HG02763 (cell line): Measurements from ENCODE around the gene HDAC3.
A peak's percentile ranks its signal among the peaks of the same experiment; 100 is the strongest.

ENCODE experiments used
- ATAC-seq: cut with Tn5 transposase; IDR thresholded peaks from one replicate; pipeline ENCODE4 v1.9.1; 2021; ENCODE audit warnings: mild to moderate bottlenecking, moderate library complexity; ENCODE audit not compliant: unreplicated experiment

HDAC3 gene

GRCh38 chr5:141605523-141606277 lies 30.9 kb downstream of the HDAC3 start:
- peak; percentile 97 for ATAC-seq

DNA sequence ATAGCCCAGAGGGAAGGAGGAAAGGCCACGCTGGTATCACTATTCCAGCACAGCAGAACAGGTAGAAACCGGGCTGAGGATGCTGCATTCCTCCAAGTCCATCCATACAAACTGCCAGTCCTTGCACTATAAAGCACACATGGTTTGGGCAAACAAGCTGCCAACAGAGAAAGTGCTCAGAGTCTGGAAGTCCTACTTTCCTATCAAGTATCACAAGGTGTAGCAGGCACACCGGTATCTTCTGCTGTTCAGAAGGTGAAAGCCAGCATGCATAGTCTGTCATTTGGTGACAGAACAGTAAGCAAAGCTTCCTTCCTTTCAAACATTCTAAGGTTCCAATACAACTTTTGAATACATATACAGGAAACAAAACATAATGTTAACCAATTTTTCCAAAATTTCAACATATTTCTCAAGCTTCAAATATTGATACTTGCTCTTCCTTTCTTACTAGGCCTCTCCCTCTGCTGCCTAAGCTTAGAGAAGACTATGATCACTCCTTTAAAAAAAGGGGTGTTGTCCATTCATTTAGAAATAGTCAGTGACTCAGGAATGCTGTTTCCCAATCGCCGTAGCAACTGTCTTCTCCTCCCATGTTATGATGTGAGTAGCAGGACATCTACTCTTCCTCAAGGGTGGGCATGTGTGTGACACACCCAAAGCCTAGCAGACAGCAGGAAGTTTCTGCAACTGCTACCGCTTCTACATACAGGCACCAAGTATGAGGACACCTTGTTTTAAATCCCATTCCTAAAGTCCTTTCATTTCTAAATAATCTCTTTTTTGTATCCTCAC lies 32.5 kb downstream of the HDAC3 start:
- no peak for ATAC-seq

DNA sequence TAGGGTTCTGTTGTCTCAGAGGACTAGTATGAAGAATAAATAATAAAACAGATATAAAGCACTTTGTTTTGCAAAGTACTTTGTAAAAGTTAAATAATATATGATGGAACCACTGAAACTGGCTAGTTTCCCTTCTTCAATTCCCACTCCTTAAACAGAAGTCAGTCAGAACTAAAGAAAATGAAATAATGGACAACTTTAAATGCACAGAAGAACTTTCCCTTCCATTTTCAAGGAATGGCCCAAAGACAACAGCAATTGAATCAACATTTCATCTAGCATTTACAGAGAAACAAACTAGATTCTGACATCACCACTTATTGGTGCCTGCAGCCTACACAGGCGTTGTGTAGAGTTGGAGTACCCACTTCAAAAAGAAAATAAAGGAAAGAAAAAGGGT lies 34.0 kb downstream of the HDAC3 start:
- ATAC-seq: no peak

- no peak for ATAC-seq
These were observed 38.0 kb downstream of the HDAC3 start for GRCh38 chr5:141598391-141599345.

DNA sequence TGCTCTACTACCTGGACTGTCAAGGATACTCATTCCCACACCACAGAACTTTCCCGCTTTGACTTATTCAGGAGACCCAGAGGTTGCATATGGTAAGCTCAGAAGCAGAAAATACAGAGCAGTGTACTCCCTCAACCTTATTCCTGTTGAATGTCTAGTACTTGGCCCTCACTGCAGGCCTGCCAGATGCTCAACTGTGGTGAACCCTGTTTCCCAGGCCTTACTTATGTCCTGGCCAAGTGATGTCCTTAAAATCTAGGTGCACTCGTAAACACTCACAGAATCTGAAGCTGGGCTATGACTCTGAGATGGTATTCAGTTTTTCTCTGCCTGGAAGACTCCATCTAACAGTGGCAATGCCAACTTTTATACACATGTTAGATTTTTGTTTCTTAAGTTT lies 38.8 kb downstream of the HDAC3 start:
- no peak for ATAC-seq

GRCh38 chr5:141597394-141597793 lies 39.3 kb downstream of the HDAC3 start:
- ATAC-seq: no peak

DNA sequence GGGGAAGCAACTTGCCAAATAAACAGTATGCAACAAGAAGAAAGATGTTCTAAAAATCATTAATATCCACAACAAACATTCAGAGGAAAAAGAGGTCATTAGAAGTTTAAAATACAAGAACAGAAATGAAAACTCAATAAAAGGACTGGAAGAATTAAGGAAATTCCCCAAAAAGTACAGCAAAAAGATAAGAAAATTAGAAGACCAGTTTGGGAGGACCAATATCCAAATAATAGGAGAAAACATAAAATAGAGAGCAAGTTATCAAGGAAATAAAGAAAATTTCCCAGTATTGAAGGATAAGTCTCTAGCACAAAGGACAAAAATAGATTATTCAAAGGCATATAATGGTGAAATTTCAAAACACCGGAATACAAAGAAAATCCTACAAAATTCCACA lies 39.8 kb downstream of the HDAC3 start:
- ATAC-seq: no peak

- ATAC-seq: no peak
These were observed 46.5 kb downstream of the HDAC3 start for GRCh38 chr5:141590127-141590526.

DNA sequence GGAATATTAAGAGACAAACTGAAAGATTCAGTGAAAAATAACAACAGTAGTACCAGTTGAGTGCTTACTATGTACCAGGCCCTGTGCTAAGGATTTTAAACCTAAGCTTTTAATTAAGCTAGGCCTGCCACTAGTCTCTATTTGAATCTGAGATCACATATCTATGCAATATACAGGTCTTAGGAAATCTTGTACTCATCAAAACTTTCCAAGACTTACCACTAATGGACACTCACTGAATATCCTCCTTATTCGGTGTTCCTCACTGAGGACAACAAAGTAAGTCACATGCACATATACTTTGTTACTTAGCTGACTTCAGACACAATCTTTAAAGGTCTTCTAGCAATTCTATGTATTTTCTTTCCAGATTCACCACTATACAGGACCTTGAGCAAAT lies 50.4 kb downstream of the HDAC3 start:
- no peak for ATAC-seq

GRCh38 chr5:141585594-141585993 lies 51.1 kb downstream of the HDAC3 start:
- ATAC-seq: no peak

DNA sequence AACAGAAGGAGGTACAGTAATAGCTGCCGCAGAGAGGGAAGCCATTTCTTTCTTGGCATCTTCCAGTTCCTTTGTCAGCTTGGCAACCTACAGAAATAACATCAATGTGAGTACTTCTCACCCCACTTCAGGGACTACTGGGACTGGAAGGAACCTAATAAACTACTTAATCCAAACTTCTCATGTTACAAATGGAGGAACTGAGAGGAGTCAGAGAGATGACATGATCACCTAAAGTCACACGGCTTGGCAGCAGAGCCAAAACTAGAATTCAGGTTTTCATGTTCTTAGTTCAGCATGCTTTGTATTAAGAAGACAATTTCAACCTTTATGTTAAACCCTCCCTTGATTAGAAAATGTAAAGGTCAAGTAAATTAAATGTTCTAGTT lies 62.5 kb downstream of the HDAC3 start:
- no peak for ATAC-seq

GRCh38 chr5:141573489-141574121 lies 63.0 kb downstream of the HDAC3 start:
- no peak for ATAC-seq
